ENCODE measurements around the gene FANCL. TPM values are rescaled to one million over a fixed set of nuclear protein-coding genes. Genes with fewer than 3 reads are reported as not detected.
A peak's percentile ranks its signal among the peaks of the same experiment; 100 is the strongest.
"Not testable (repeated sequence)": the region's sequence is repeated elsewhere in the genome, so short reads cannot be mapped to it uniquely, and the experiment has no call there.

Gene FANCL
- total and polyA plus RNA-seq, 4 donors: 42.1 to 65.2 (median 52.4) TPM

GRCh38 chr2:58251331-58252201 is 10.4 kb upstream of the FANCL start:
- not testable (repeated sequence) for H3K36me3 ChIP-seq (ENCODE audit: control insufficient read depth, insufficient read depth, low read length); H3K27me3 ChIP-seq (ENCODE audit: control insufficient read depth, insufficient read depth, low read length); H3K4me1 ChIP-seq (ENCODE audit: control insufficient read depth, insufficient read depth, low read length); H3K9me3 ChIP-seq (ENCODE audit: control insufficient read depth, insufficient read depth, low read length); H3K4me3 ChIP-seq (ENCODE audit: low read depth, low read length); H3K27ac ChIP-seq (ENCODE audit: low read depth, low read length); DNase-seq (ENCODE audit: low read depth in 4 of 6, low spot score in 6 of 6)
- WGBS (ENCODE audit: insufficient coverage): 98% methylated on average over 28 of the region's 43 CpGs

DNA sequence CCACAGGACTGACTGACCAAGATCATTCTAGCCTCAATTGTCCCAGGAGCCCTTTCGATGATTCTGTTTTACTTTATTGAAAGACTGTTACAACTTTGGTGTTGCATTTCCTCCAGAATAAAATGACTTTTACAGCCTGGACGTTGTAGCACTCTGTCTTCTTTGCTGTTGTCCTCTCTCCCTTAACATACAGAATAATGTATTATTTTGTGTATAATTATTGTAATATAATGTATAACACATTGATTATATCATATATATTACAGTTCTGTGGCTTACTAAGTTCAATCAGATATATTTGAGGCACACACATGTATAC is 380 bp upstream of the FANCL start:
- Histone ChIP-seq H3K27me3 (ENCODE audit: control insufficient read depth, insufficient read depth, low read length) (no peaks in the 10 kb centered on the region), H3K27ac (ENCODE audit: low read depth, low read length) (peak overlapping the region; percentile 95), H3K36me3 (ENCODE audit: control insufficient read depth, insufficient read depth, low read length) (no peaks in the 10 kb centered on the region), H3K4me1 (ENCODE audit: control insufficient read depth, insufficient read depth, low read length) (peaks cover 3% of the 10 kb centered on the region), H3K9me3 (ENCODE audit: control insufficient read depth, insufficient read depth, low read length) (no peaks in the 10 kb centered on the region), H3K4me3 (ENCODE audit: low read depth, low read length) (peak overlapping the region; percentile 97)
- peak in 1 of 6 donors; percentile 2 for DNase-seq (ENCODE audit: low read depth in 4 of 6, low spot score in 6 of 6)
- no CpG with 5 or more reads among the region's 2 CpGs for WGBS (ENCODE audit: insufficient coverage)

- Histone ChIP-seq H3K4me3 (ENCODE audit: low read depth, low read length) (no peak overlapping the region), H3K36me3 (ENCODE audit: control insufficient read depth, insufficient read depth, low read length) (no peaks in the 10 kb centered on the region), H3K27ac (ENCODE audit: low read depth, low read length) (no peak overlapping the region), H3K27me3 (ENCODE audit: control insufficient read depth, insufficient read depth, low read length) (no peaks in the 10 kb centered on the region), H3K4me1 (ENCODE audit: control insufficient read depth, insufficient read depth, low read length) (peaks cover 3% of the 10 kb centered on the region), H3K9me3 (ENCODE audit: control insufficient read depth, insufficient read depth, low read length) (no peaks in the 10 kb centered on the region)
- DNase-seq (ENCODE audit: low read depth in 4 of 6, low spot score in 6 of 6): no peak
- WGBS (ENCODE audit: insufficient coverage): no CpG with 5 or more reads among the region's 3 CpGs
Measured at GRCh38 chr2:58239243-58239925, 1.7 kb downstream of the FANCL start.

DNA sequence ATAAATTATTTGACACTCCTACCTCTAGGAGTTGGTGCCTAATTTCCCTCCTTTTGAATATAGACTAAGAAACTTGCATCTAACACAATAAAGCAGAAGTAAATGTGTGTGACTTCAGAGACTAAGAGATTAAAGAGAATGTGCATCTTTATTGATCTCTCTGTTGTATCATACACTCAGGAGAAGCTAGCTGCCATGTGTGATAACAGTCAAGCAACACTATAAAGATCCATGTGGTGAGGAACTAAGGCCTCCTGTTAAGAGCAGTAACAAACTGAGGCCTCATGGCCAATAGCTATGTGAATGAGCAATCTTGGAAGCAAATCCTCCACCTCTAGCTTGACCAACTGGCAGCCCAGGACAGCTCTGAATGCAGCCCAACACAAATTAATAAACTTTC is 3.4 kb downstream of the FANCL start:
- Histone ChIP-seq H3K4me3 (ENCODE audit: low read depth, low read length) (no peak overlapping the region), H3K9me3 (ENCODE audit: control insufficient read depth, insufficient read depth, low read length) (no peaks in the 10 kb centered on the region), H3K36me3 (ENCODE audit: control insufficient read depth, insufficient read depth, low read length) (no peaks in the 10 kb centered on the region), H3K27me3 (ENCODE audit: control insufficient read depth, insufficient read depth, low read length) (no peaks in the 10 kb centered on the region), H3K4me1 (ENCODE audit: control insufficient read depth, insufficient read depth, low read length) (peaks cover 3% of the 10 kb centered on the region), H3K27ac (ENCODE audit: low read depth, low read length) (no peak overlapping the region)
- no peak for DNase-seq (ENCODE audit: low read depth in 4 of 6, low spot score in 6 of 6)

- Histone ChIP-seq H3K27me3 (ENCODE audit: control insufficient read depth, insufficient read depth, low read length) (no peaks in the 10 kb centered on the region), H3K36me3 (ENCODE audit: control insufficient read depth, insufficient read depth, low read length) (no peaks in the 10 kb centered on the region), H3K4me1 (ENCODE audit: control insufficient read depth, insufficient read depth, low read length) (no peaks in the 10 kb centered on the region), H3K27ac (ENCODE audit: low read depth, low read length) (no peak overlapping the region), H3K9me3 (ENCODE audit: control insufficient read depth, insufficient read depth, low read length) (no peaks in the 10 kb centered on the region), H3K4me3 (ENCODE audit: low read depth, low read length) (no peak overlapping the region)
- no peak for DNase-seq (ENCODE audit: low read depth in 4 of 6, low spot score in 6 of 6)
- WGBS (ENCODE audit: insufficient coverage): 100% methylated on average over 1 of the region's 2 CpGs
Measured at GRCh38 chr2:58235984-58236383, 5.1 kb downstream of the FANCL start.

DNA sequence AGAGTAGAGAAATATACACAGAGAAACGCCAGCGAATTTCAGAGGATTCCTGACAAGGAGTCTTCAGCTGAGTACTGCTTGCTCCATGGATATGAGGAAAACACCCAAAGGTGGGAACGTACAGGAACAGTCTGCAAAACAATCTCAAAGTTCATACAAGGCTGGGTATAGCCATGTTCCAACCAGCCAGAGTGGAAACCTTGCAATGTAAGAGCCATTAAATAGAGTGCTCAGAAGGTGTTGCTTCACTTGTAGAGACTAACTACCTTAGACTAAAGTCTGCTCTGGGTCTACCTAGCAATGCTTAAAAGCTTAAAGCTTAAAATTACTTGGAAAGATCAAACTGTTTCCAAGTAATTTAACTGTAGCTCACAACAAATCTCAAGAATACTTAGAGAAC is 6.0 kb downstream of the FANCL start:
- no peak for DNase-seq (ENCODE audit: low read depth in 4 of 6, low spot score in 6 of 6)
- Histone ChIP-seq H3K9me3 (ENCODE audit: control insufficient read depth, insufficient read depth, low read length) (no peaks in the 10 kb centered on the region), H3K4me3 (ENCODE audit: low read depth, low read length) (no peak overlapping the region), H3K27ac (ENCODE audit: low read depth, low read length) (no peak overlapping the region), H3K27me3 (ENCODE audit: control insufficient read depth, insufficient read depth, low read length) (no peaks in the 10 kb centered on the region), H3K36me3 (ENCODE audit: control insufficient read depth, insufficient read depth, low read length) (no peaks in the 10 kb centered on the region), H3K4me1 (ENCODE audit: control insufficient read depth, insufficient read depth, low read length) (no peaks in the 10 kb centered on the region)
- WGBS (ENCODE audit: insufficient coverage): 95% methylated on average over 2 of the region's 3 CpGs

DNA sequence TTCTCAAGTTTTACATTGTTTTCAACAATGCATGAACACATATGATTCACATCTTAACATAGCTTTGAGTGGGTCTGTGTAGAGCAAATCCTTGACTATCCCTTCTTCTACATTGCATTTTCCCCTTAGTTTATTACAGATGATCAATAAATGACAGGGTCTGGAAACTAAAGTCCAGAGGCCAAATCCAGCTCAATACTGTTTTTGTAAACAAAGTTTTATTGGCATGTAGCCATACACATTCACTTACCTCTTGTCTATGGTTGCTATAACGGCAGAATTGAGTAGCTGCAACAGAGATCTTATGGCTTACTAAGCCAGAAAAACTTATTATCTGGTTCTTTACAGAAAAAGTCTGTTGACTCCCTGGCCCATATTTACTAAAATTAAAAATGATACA is 12.8 kb downstream of the FANCL start:
- no peaks in the 10 kb centered on the region for H3K9me3 ChIP-seq (ENCODE audit: control insufficient read depth, insufficient read depth, low read length)
- DNase-seq (ENCODE audit: low read depth in 4 of 6, low spot score in 6 of 6): no peak
- peaks cover 6% of the 10 kb centered on the region for H3K36me3 ChIP-seq (ENCODE audit: control insufficient read depth, insufficient read depth, low read length)
- H3K27ac ChIP-seq (ENCODE audit: low read depth, low read length): no peak overlapping the region
- no CpG with 5 or more reads among the region's 1 CpG for WGBS (ENCODE audit: insufficient coverage)
- no peaks in the 10 kb centered on the region for H3K27me3 ChIP-seq (ENCODE audit: control insufficient read depth, insufficient read depth, low read length)
- H3K4me1 ChIP-seq (ENCODE audit: control insufficient read depth, insufficient read depth, low read length): no peaks in the 10 kb centered on the region
- no peak overlapping the region for H3K4me3 ChIP-seq (ENCODE audit: low read depth, low read length)

GRCh38 chr2:58227171-58227917 is 13.8 kb downstream of the FANCL start:
- Histone ChIP-seq H3K9me3 (ENCODE audit: control insufficient read depth, insufficient read depth, low read length) (no peaks in the 10 kb centered on the region), H3K4me3 (ENCODE audit: low read depth, low read length) (no peak overlapping the region), H3K27me3 (ENCODE audit: control insufficient read depth, insufficient read depth, low read length) (no peaks in the 10 kb centered on the region), H3K36me3 (ENCODE audit: control insufficient read depth, insufficient read depth, low read length) (peaks cover 6% of the 10 kb centered on the region), H3K4me1 (ENCODE audit: control insufficient read depth, insufficient read depth, low read length) (no peaks in the 10 kb centered on the region), H3K27ac (ENCODE audit: low read depth, low read length) (no peak overlapping the region)
- no peak for DNase-seq (ENCODE audit: low read depth in 4 of 6, low spot score in 6 of 6)
- 90% methylated on average over 10 of the region's 16 CpGs for WGBS (ENCODE audit: insufficient coverage)

DNA sequence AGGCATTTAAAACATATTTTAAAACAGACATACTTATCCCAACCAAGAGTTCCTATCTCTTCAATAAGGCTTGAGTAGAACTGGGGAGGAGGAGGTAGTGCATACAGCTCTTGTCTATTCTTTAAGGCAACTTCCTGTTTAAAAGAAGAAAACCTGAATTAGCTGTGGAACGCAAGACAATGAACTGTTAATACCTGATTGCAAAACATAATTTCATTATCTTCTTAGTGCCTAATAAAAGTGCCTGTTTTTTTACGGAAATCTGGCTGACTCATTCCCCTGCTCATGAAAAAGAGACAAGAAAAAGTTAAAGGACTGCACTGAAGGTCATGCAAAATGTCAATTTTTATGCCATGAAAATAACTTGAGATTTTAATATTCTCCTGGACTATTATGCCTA is 19.2 kb downstream of the FANCL start:
- H3K27ac ChIP-seq (ENCODE audit: low read depth, low read length): no peak overlapping the region
- WGBS (ENCODE audit: insufficient coverage): no CpG with 5 or more reads among the region's 2 CpGs
- DNase-seq (ENCODE audit: low read depth in 4 of 6, low spot score in 6 of 6): no peak

More for the DNA sequence above, 19.2 kb downstream of the FANCL start:
- no peaks in the 10 kb centered on the region for H3K9me3 ChIP-seq (ENCODE audit: control insufficient read depth, insufficient read depth, low read length)
- no peaks in the 10 kb centered on the region for H3K4me1 ChIP-seq (ENCODE audit: control insufficient read depth, insufficient read depth, low read length)
- H3K36me3 ChIP-seq (ENCODE audit: control insufficient read depth, insufficient read depth, low read length): no peaks in the 10 kb centered on the region
- no peaks in the 10 kb centered on the region for H3K27me3 ChIP-seq (ENCODE audit: control insufficient read depth, insufficient read depth, low read length)
- no peak overlapping the region for H3K4me3 ChIP-seq (ENCODE audit: low read depth, low read length)

All from spinal cord (tissue), 10 donors.